WERI-Rb-1 (cell line): Measurements from ENCODE around the gene SSBP2.

ENCODE experiments used
- DNase-seq: peaks from one replicate; pipeline ENCODE4 v3.0.0-alpha.2; 2020
- H3K27ac ChIP-seq: fragments of 250-450 bp; sonication (Bioruptor Pico); 2 replicates; pipeline ENCODE4 v1.5.1; 2020; ENCODE audit warnings: mild to moderate bottlenecking, moderate library complexity
- H3K27me3 ChIP-seq: fragments of 250-450 bp; sonication (Bioruptor Pico); 2 replicates; pipeline ENCODE4 v1.5.1; 2021; ENCODE audit warnings: mild to moderate bottlenecking, low read depth, moderate library complexity; ENCODE audit not compliant: insufficient read depth, severe bottlenecking
- H3K36me3 ChIP-seq: fragments of 250-450 bp; sonication (Bioruptor Pico); 2 replicates; pipeline ENCODE4 v1.5.1; 2020; ENCODE audit warnings: mild to moderate bottlenecking, moderate library complexity
- H3K4me3 ChIP-seq: 2 replicates; pipeline ENCODE4 v1.5.1; 2011; ENCODE audit warnings: low read depth, mild to moderate bottlenecking, control low read depth, low read length
- H3K9me3 ChIP-seq: fragments of 250-450 bp; sonication (Bioruptor Pico); 2 replicates; pipeline ENCODE4 v1.5.1; 2021; ENCODE audit warnings: mild to moderate bottlenecking, moderate library complexity; ENCODE audit not compliant: severe bottlenecking
- CTCF ChIP-seq: IDR thresholded peaks from 2 replicates; pipeline ENCODE4 v1.5.1; 2011; ENCODE audit warnings: low read depth, mild to moderate bottlenecking, control low read depth, inconsistent platforms, low read length

The SSBP2 gene

GRCh38 chr5:81388169-81388568 lies 362.7 kb downstream of the SSBP2 start:
- Histone ChIP-seq H3K27ac (no peak overlapping the region), H3K36me3 (no peaks in the 10 kb centered on the region), H3K27me3 (no peaks in the 10 kb centered on the region), H3K9me3 (no peaks in the 10 kb centered on the region), H3K4me3 (no peak overlapping the region)
- DNase-seq, result no peak
- TF ChIP-seq CTCF, result no peak

GRCh38 chr5:81383867-81384266 lies 367.0 kb downstream of the SSBP2 start:
- no peaks in the 10 kb centered on the region for H3K36me3 ChIP-seq
- DNase-seq, result no peak
- no peak overlapping the region for H3K4me3 ChIP-seq
- no peak for TF ChIP-seq CTCF
- H3K27me3 ChIP-seq, result no peaks in the 10 kb centered on the region
- H3K27ac ChIP-seq, result no peak overlapping the region
- H3K9me3 ChIP-seq, result no peaks in the 10 kb centered on the region

GRCh38 chr5:81371354-81371876 lies 379.5 kb downstream of the SSBP2 start:
- no peak for TF ChIP-seq CTCF
- no peak for DNase-seq
- H3K27me3 ChIP-seq, result no peaks in the 10 kb centered on the region
- H3K9me3 ChIP-seq, result no peaks in the 10 kb centered on the region
- H3K4me3 ChIP-seq, result no peak overlapping the region
- H3K27ac ChIP-seq, result no peak overlapping the region
- H3K36me3 ChIP-seq, result no peaks in the 10 kb centered on the region

GRCh38 chr5:81370912-81371311 lies 380.0 kb downstream of the SSBP2 start:
- Histone ChIP-seq H3K27me3 (no peaks in the 10 kb centered on the region), H3K36me3 (no peaks in the 10 kb centered on the region), H3K27ac (no peak overlapping the region), H3K9me3 (no peaks in the 10 kb centered on the region), H3K4me3 (no peak overlapping the region)
- DNase-seq, result no peak
- TF ChIP-seq CTCF, result no peak

- DNase-seq, result no peak
- no peaks in the 10 kb centered on the region for H3K9me3 ChIP-seq
- no peaks in the 10 kb centered on the region for H3K27me3 ChIP-seq
- H3K27ac ChIP-seq, result no peak overlapping the region
- no peaks in the 10 kb centered on the region for H3K36me3 ChIP-seq
- no peak for TF ChIP-seq CTCF
- no peak overlapping the region for H3K4me3 ChIP-seq
Observed at GRCh38 chr5:81365541-81365940, 385.4 kb downstream of the SSBP2 start.
